Activated CD8-positive, alpha-beta T cell treated with anti-CD3 and anti-CD28 coated beads for 36 hours (primary cell): ENCODE measurements around the gene SEMA4G. TPM values are rescaled to one million over a fixed set of nuclear protein-coding genes. Genes with fewer than 3 reads are reported as not detected.

Experiments used
- ATAC-seq: fragments of 200-7000 bp; cut with Tn5 transposase; one replicate; pipeline ENCODE4 v1.10.0; 2021; ENCODE audit warnings: mild to moderate bottlenecking, moderate library complexity
- CTCF ChIA-PET: fragments of 350-600 bp; sonication (Branson Sonifier 250); formaldehyde crosslinking; loops from one replicate; lab custom pipeline; 2021; ENCODE audit warnings: antibody characterized with exemption; lab: Charles Lee
- POLR2A ChIA-PET: fragments of 350-600 bp; sonication (Branson Sonifier 250); formaldehyde crosslinking; loops from one replicate; lab custom pipeline; 2021; ENCODE audit warnings: antibody characterized with exemption; lab: Charles Lee
- DNase-seq: peaks from one replicate; pipeline ENCODE4 v3.0.0-alpha.2; 2020
- H3K27ac Mint-ChIP-seq: one replicate; pipeline ENCODE4 v1.8.0; 2021; ENCODE audit warnings: mild to moderate bottlenecking, mixed read lengths
- H3K27me3 Mint-ChIP-seq: one replicate; pipeline ENCODE4 v1.8.0; 2021; ENCODE audit warnings: mixed read lengths
- H3K36me3 Mint-ChIP-seq: one replicate; pipeline ENCODE4 v1.8.0; 2021; ENCODE audit warnings: low read depth, mixed read lengths
- H3K4me1 Mint-ChIP-seq: one replicate; pipeline ENCODE4 v1.8.0; 2021; ENCODE audit warnings: low read depth, mixed read lengths
- H3K4me3 Mint-ChIP-seq: one replicate; pipeline ENCODE4 v1.8.0; 2021; ENCODE audit warnings: mild to moderate bottlenecking, moderate library complexity, mixed read lengths
- H3K9me3 Mint-ChIP-seq: one replicate; pipeline ENCODE4 v1.8.0; 2021; ENCODE audit warnings: mixed read lengths
- intact Hi-C: fragments of 100-400 bp; cut with micrococcal nuclease; formaldehyde crosslinking; loops from one replicate; pipeline ENCODE4 v1.10.0; 2022
- total RNA-seq, 2 experiments: library from RNA; stranded (reverse); gene quantifications; one replicate each; pipeline ENCODE4 v1.2.3, GENCODE V29; 2021
- TF ChIP-seq, protein P1 (sequence below): fragments of 200-600 bp; IDR thresholded peaks from one replicate; pipeline ENCODE4 v1.8.0; 2022; ENCODE audit warnings: antibody characterized with exemption, mild to moderate bottlenecking

The SEMA4G gene
- total RNA-seq, 2 experiments from 2014 or later: 1.2 to 1.6 TPM

DNA sequence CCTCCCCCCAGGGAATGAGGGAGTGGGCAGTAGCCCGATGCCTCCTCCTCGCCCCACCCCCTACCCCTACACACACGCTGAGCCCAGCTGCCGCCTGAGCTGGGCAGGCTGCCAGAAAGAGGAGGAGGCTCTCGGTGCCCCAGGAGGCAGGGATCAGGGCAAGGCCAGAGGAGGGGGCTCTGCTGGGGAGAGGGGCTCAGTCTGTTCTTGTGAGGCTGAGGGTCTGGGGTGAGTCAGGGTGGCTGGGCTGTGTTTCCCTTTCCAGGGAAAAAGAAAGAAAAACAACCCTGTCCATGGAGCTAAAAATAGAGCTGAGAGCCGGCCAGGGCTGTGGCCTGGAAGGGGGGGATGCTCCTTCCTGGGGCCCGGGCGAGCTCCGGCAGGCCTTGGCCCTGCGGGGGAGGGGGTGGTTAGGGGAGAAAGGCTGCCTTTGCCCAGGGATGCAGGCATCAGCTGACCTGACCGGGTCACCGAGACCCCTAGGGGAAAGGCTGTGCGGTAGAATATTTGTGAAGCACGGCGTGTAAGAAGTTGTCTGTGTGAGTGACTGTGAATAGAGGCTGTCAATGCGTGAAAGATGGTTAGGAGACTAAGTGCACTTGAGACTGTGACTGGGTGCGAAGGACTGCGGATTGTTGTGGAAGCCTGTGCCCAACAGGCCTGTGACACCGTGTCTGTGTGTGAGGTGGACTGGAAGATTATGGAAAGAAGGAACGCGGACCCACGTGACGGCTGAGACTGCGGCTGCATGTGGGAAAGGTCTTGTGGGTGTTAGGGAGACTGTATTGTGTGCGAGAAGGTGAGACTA is 29.1 kb downstream of the SEMA4G start:
- DNase-seq: peak; percentile 79
- ChIA-PET POLR2A (interaction anchor here (0.6 to 4.5 kb wide), 4 partner anchors 10 to 45 kb away, joined by 3 to 25 read pairs (median 4); partner anchors contain the start of genes MRPL43 and TWNK), CTCF (interaction anchor here (0.7 to 12.8 kb wide), 22 partner anchors 9 to 465 kb away, joined by 3 to 178 read pairs (median 5); partner anchors contain the start of genes MRPL43, PDZD7, SFXN3 and SLF2)
- Mint-ChIP-seq H3K27me3 (no peaks in the 10 kb centered on the region), H3K27ac (peak overlapping the region; percentile 88), H3K4me1 (peaks cover 20% of the 10 kb centered on the region), H3K36me3 (peaks cover 10% of the 10 kb centered on the region), H3K4me3 (peak overlapping the region; percentile 78), H3K9me3 (no peaks in the 10 kb centered on the region)
- intact Hi-C loops: no loop called here
- TF ChIP-seq, protein P1, sequence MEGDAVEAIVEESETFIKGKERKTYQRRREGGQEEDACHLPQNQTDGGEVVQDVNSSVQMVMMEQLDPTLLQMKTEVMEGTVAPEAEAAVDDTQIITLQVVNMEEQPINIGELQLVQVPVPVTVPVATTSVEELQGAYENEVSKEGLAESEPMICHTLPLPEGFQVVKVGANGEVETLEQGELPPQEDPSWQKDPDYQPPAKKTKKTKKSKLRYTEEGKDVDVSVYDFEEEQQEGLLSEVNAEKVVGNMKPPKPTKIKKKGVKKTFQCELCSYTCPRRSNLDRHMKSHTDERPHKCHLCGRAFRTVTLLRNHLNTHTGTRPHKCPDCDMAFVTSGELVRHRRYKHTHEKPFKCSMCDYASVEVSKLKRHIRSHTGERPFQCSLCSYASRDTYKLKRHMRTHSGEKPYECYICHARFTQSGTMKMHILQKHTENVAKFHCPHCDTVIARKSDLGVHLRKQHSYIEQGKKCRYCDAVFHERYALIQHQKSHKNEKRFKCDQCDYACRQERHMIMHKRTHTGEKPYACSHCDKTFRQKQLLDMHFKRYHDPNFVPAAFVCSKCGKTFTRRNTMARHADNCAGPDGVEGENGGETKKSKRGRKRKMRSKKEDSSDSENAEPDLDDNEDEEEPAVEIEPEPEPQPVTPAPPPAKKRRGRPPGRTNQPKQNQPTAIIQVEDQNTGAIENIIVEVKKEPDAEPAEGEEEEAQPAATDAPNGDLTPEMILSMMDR: no peak
- ATAC-seq: peak; percentile 41

- peak; percentile 78 for DNase-seq
- CTCF ChIA-PET: interaction anchor here (0.7 to 12.8 kb wide), 20 partner anchors 8 to 798 kb away, joined by 3 to 178 read pairs (median 4); partner anchors contain the start of genes PDZD7, SFXN3 and SLF2
- ATAC-seq: peak; percentile 64
- Mint-ChIP-seq H3K4me3 (peak overlapping the region; percentile 78), H3K36me3 (peaks cover 5% of the 10 kb centered on the region), H3K27ac (peak overlapping the region; percentile 88), H3K9me3 (no peaks in the 10 kb centered on the region), H3K4me1 (peaks cover 20% of the 10 kb centered on the region), H3K27me3 (no peaks in the 10 kb centered on the region)
- TF ChIP-seq, protein P1: peak; percentile 99
- POLR2A ChIA-PET: interaction anchor here (0.7 to 4.5 kb wide), 3 partner anchors 11 to 44 kb away, joined by 3 to 25 read pairs (median 4); partner anchors contain the start of genes MRPL43 and TWNK
- intact Hi-C loops: no loop called here
Observed at GRCh38 chr10:100998991-100999741, 29.9 kb downstream of the SEMA4G start.

GRCh38 chr10:100999742-101000126 is 30.4 kb downstream of the SEMA4G start, which contains the start of gene LZTS2:
Gene LZTS2, plus strand, starts transcription at chr10:100999808. Its CDS starts 2,731 bp downstream, at chr10:101002539.
- H3K4me3 Mint-ChIP-seq: peak within 1 kb of the TSS; percentile 78
- intact Hi-C loops: no loop called here
- H3K27ac Mint-ChIP-seq: peak within 1 kb of the TSS; percentile 88
- no peaks in the 10 kb centered on the region for H3K9me3 Mint-ChIP-seq
- peaks cover 20% of the 10 kb centered on the region for H3K4me1 Mint-ChIP-seq
- H3K36me3 Mint-ChIP-seq: peaks cover 2% of the 10 kb centered on the region
- no peaks in the 10 kb centered on the region for H3K27me3 Mint-ChIP-seq
- ChIA-PET POLR2A (interaction anchor here (0.7 to 4.5 kb wide), 3 partner anchors 12 to 44 kb away, joined by 3 to 25 read pairs (median 8); partner anchors contain the start of genes MRPL43 and TWNK), CTCF (interaction anchor here (0.7 to 12.8 kb wide), 11 partner anchors 8 to 111 kb away, joined by 3 to 178 read pairs (median 4); partner anchors contain the start of genes PDZD7, SFXN3 and SLF2)
- ATAC-seq: no peak
- TF ChIP-seq, protein P1: no peak
- no peak for DNase-seq

- ChIA-PET POLR2A (interaction anchor here (1.2 to 4.5 kb wide), 2 partner anchors 12 to 35 kb away, joined by 8 to 25 read pairs; partner anchors contain the start of genes MRPL43 and TWNK), CTCF (interaction anchor here (1.0 to 12.8 kb wide), 10 partner anchors 8 to 112 kb away, joined by 3 to 178 read pairs (median 5); partner anchors contain the start of genes PDZD7, SFXN3 and SLF2)
- TF ChIP-seq, protein P1: no peak
- no peak for DNase-seq
- Mint-ChIP-seq H3K4me3 (peak overlapping the region; percentile 68), H3K36me3 (no peaks in the 10 kb centered on the region), H3K9me3 (no peaks in the 10 kb centered on the region), H3K4me1 (peaks cover 20% of the 10 kb centered on the region), H3K27me3 (no peaks in the 10 kb centered on the region), H3K27ac (peak overlapping the region; percentile 57)
- no peak for ATAC-seq
- intact Hi-C loops: no loop called here
Observed at GRCh38 chr10:101000127-101000914, 31.0 kb downstream of the SEMA4G start.
